Right cardiac atrium (tissue), 5 donors: ENCODE results near the gene JAK2. TPM values are rescaled to one million over a fixed set of nuclear protein-coding genes. Genes with fewer than 3 reads are reported as not detected.
A peak's percentile ranks its signal among the peaks of the same experiment; 100 is the strongest.

Source experiments
- ATAC-seq, 2 donors: fragments of 200-7000 bp; cut with Tn5 transposase; one replicate each; pipeline versions ENCODE4 v1.8.0 to v1.9.1; 2020; ENCODE audit warnings: moderate library complexity in 2 of 2, mild to moderate bottlenecking in 1 of 2
- DNase-seq, 3 donors: peaks; one replicate each; pipeline ENCODE4 v3.0.0-alpha.2; 2020
- H3K27ac ChIP-seq: one replicate; pipeline ENCODE4 v1.5.1; 2013; ENCODE audit warnings: mild to moderate bottlenecking, low read length, control low read depth, moderate library complexity
- H3K27me3 ChIP-seq: one replicate; pipeline ENCODE4 v1.6.1; 2013; ENCODE audit not compliant: control insufficient read depth, insufficient read depth
- H3K4me1 ChIP-seq: one replicate; pipeline ENCODE4 v1.6.1; 2013; ENCODE audit warnings: low read length; ENCODE audit not compliant: control insufficient read depth, insufficient read depth
- H3K4me3 ChIP-seq: one replicate; pipeline ENCODE4 v1.5.1; 2013; ENCODE audit warnings: low read length, control low read depth
- H3K9me3 ChIP-seq: one replicate; pipeline ENCODE4 v1.6.1; 2013; ENCODE audit warnings: low read length; ENCODE audit not compliant: control insufficient read depth
- WGBS: extraction: QIAGEN DNeasy Blood & Tissue Kit; methylation state at CpG from one replicate; pipeline ENCODE4 v1.1.7; 2013; 5-methylcytosine and 5-hydroxymethylcytosine counted together
- intact Hi-C, 4 donors: fragments of 100-400 bp; cut with DNase I; formaldehyde crosslinking; loops; one replicate each; pipeline versions ENCODE4 v1.11.0 to v1.14.0; 2022 to 2023
- polyA plus RNA-seq: library from polyadenylated mRNA; stranded (reverse); fragments of 200-250 nt; gene quantifications from one replicate; pipeline ENCODE4 v1.2.3, GENCODE V29; 2013
- total RNA-seq, 4 donors: library from RNA; stranded (reverse); fragmentation: NEBNext Ultra II Directional; extraction: Animal tissue kit (Norgen Biotek cat#: 25700); gene quantifications; one replicate each; pipeline ENCODE4 v1.2.1, GENCODE V29; 2021
- donor health status: healthy with polysubstance abuse.
- donor health status: DM: no; HTN: yes; CAD: no.
- donor health status: DM: no; HTN: no; CAD: no.
- donor health status: DM: no; HTN: yes; CAD: no; lungs with severe emphysema.
- donor health status: DM: yes; HTN: yes; CAD: no.

The JAK2 gene
- total and polyA plus RNA-seq, 5 donors: 4.5 to 14.6 (median 11.4) TPM

GRCh38 chr9:4955836-4956235 lies 29.2 kb upstream of the JAK2 start:
- 85% methylated on average over 2 of the region's 2 CpGs for WGBS
- intact Hi-C loops: no loop called here
- Histone ChIP-seq H3K27me3 (no peaks in the 10 kb centered on the region), H3K4me3 (no peak overlapping the region), H3K9me3 (no peaks in the 10 kb centered on the region), H3K4me1 (no peaks in the 10 kb centered on the region), H3K27ac (no peak overlapping the region)
- DNase-seq (no peak), ATAC-seq (no peak)

- Histone ChIP-seq H3K4me3 (no peak overlapping the region), H3K27me3 (no peaks in the 10 kb centered on the region), H3K27ac (no peak overlapping the region), H3K4me1 (no peaks in the 10 kb centered on the region), H3K9me3 (no peaks in the 10 kb centered on the region)
- ATAC-seq (no peak), DNase-seq (no peak)
- 93% methylated on average over 3 of the region's 3 CpGs for WGBS
- intact Hi-C loops: no loop called here
These were observed 26.0 kb upstream of the JAK2 start for GRCh38 chr9:4959031-4959430.

- H3K9me3 ChIP-seq: no peaks in the 10 kb centered on the region
- no peak for ATAC-seq
- H3K27me3 ChIP-seq: no peaks in the 10 kb centered on the region
- H3K4me3 ChIP-seq: no peak overlapping the region
- no peak overlapping the region for H3K27ac ChIP-seq
- no peak for DNase-seq
- intact Hi-C loops: no loop called here
- no peaks in the 10 kb centered on the region for H3K4me1 ChIP-seq
- WGBS: 62% methylated on average over 2 of the region's 2 CpGs
These were observed 23.0 kb upstream of the JAK2 start for GRCh38 chr9:4962085-4962484.

- no peaks in the 10 kb centered on the region for H3K27me3 ChIP-seq
- DNase-seq: no peak
- intact Hi-C loops: no loop called here
- ATAC-seq: no peak
- H3K4me1 ChIP-seq: no peaks in the 10 kb centered on the region
- H3K27ac ChIP-seq: no peak overlapping the region
- H3K4me3 ChIP-seq: no peak overlapping the region
- H3K9me3 ChIP-seq: no peaks in the 10 kb centered on the region
These were observed 20.5 kb upstream of the JAK2 start for GRCh38 chr9:4964540-4964939.

- no peaks in the 10 kb centered on the region for H3K27me3 ChIP-seq
- no peak overlapping the region for H3K4me3 ChIP-seq
- WGBS: 55% methylated on average over 2 of the region's 2 CpGs
- DNase-seq (no peak), ATAC-seq (no peak)
- intact Hi-C loops: no loop called here
- H3K27ac ChIP-seq: no peak overlapping the region
- H3K4me1 ChIP-seq: no peaks in the 10 kb centered on the region
- no peaks in the 10 kb centered on the region for H3K9me3 ChIP-seq
These were observed 19.8 kb upstream of the JAK2 start for GRCh38 chr9:4965174-4965821.

GRCh38 chr9:4967523-4967922 lies 17.5 kb upstream of the JAK2 start:
- H3K4me3 ChIP-seq: no peak overlapping the region
- intact Hi-C loops: no loop called here
- no peaks in the 10 kb centered on the region for H3K9me3 ChIP-seq
- no peak overlapping the region for H3K27ac ChIP-seq
- H3K4me1 ChIP-seq: no peaks in the 10 kb centered on the region
- no peak for DNase-seq
- WGBS: 54% methylated on average over 3 of the region's 3 CpGs
- no peaks in the 10 kb centered on the region for H3K27me3 ChIP-seq
- ATAC-seq: peak in 1 of 2 donors; percentile 55

GRCh38 chr9:4969130-4969529 lies 15.9 kb upstream of the JAK2 start:
- Histone ChIP-seq H3K9me3 (no peaks in the 10 kb centered on the region), H3K4me3 (no peak overlapping the region), H3K4me1 (no peaks in the 10 kb centered on the region), H3K27me3 (no peaks in the 10 kb centered on the region), H3K27ac (no peak overlapping the region)
- DNase-seq: no peak
- WGBS: 94% methylated on average over 1 of the region's 1 CpG
- intact Hi-C loops: no loop called here
- ATAC-seq: no peak

- 81% methylated on average over 8 of the region's 8 CpGs for WGBS
- no peak for ATAC-seq
- H3K4me1 ChIP-seq: no peaks in the 10 kb centered on the region
- H3K4me3 ChIP-seq: no peak overlapping the region
- H3K9me3 ChIP-seq: no peaks in the 10 kb centered on the region
- H3K27ac ChIP-seq: no peak overlapping the region
- intact Hi-C loops: no loop called here
- DNase-seq: peak in 1 of 3 donors; percentile 27
- H3K27me3 ChIP-seq: no peaks in the 10 kb centered on the region
These were observed 14.0 kb upstream of the JAK2 start for GRCh38 chr9:4970970-4971641.

GRCh38 chr9:4973246-4973645 lies 11.8 kb upstream of the JAK2 start:
- intact Hi-C loops: no loop called here

GRCh38 chr9:4973902-4974301 lies 11.2 kb upstream of the JAK2 start:
- intact Hi-C loops: no loop called here
- ATAC-seq: no peak
- H3K4me3 ChIP-seq: no peak overlapping the region
- no peaks in the 10 kb centered on the region for H3K27me3 ChIP-seq
- H3K27ac ChIP-seq: no peak overlapping the region
- 52% methylated on average over 1 of the region's 1 CpG for WGBS
- H3K4me1 ChIP-seq: no peaks in the 10 kb centered on the region
- DNase-seq: no peak
- H3K9me3 ChIP-seq: no peaks in the 10 kb centered on the region

More at GRCh38 chr9:4973246-4973645, 11.8 kb upstream of the JAK2 start:
- no peaks in the 10 kb centered on the region for H3K4me1 ChIP-seq
- H3K27ac ChIP-seq: no peak overlapping the region
- no peak for DNase-seq
- no peak for ATAC-seq
- H3K9me3 ChIP-seq: no peaks in the 10 kb centered on the region
- no peak overlapping the region for H3K4me3 ChIP-seq
- no peaks in the 10 kb centered on the region for H3K27me3 ChIP-seq
- 52% methylated on average over 1 of the region's 1 CpG for WGBS

GRCh38 chr9:4979239-4979638 lies 5.8 kb upstream of the JAK2 start:
- 88% methylated on average over 2 of the region's 2 CpGs for WGBS
- Histone ChIP-seq H3K4me3 (no peak overlapping the region), H3K27ac (no peak overlapping the region), H3K9me3 (no peaks in the 10 kb centered on the region), H3K4me1 (peaks cover 5% of the 10 kb centered on the region), H3K27me3 (no peaks in the 10 kb centered on the region)
- intact Hi-C loops: no loop called here
- DNase-seq: no peak
- no peak for ATAC-seq
